UCSD-AML1 (cell line): ENCODE data around the gene TTC39C.

Experiments
- DNase-seq: peaks from one replicate; lab custom pipeline; 2025; ENCODE audit not compliant: unreplicated experiment; lab: John Stamatoyannopoulos, UW

TTC39C gene

GRCh38 chr18:24014062-24014985, at the start of gene TTC39C:
TSS of gene TTC39C (plus strand) at chr18:24014754. CDS start at chr18:24014872, 118 bp downstream.
- DNase-seq = peak; percentile 85

- DNase-seq = no peak
Measured at GRCh38 chr18:23966909-23967308, 47.6 kb upstream of the TTC39C start.

GRCh38 chr18:23967321-23968089, 47.0 kb upstream of the TTC39C start:
- peak; percentile 52 for DNase-seq

GRCh38 chr18:23968638-23969604, 45.6 kb upstream of the TTC39C start:
- DNase-seq = no peak

- DNase-seq = no peak
Measured at GRCh38 chr18:23969664-23970063, 44.9 kb upstream of the TTC39C start.

GRCh38 chr18:23970161-23971096, 44.1 kb upstream of the TTC39C start:
- no peak for DNase-seq

- DNase-seq = no peak
Measured at GRCh38 chr18:23971097-23971440, 43.5 kb upstream of the TTC39C start.

DNA sequence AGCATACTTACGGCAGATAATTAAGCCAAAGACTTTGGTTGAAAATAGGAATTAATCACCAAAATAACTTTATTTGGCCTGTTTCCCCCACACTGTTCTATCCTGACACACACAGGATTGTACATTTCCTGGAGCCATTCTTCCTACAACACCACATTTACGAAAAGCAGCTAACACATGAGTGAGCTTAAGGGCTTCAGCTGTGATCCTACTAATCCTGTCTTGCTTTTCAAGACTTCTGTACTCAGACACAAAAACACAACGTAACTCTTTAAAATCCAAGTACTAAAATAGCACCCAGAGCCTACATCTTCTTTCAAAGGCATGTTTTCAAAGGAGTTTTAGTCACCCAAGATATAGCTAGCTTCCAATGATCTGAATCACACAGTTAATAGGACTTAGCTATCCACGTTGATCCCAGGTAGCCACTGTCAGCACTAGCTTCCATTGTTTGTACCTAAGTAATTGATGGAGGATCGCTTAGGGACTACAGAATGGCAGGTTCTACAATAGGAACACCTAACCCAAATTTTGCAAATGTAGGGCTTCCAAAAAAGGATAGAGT, 42.8 kb upstream of the TTC39C start:
- no peak for DNase-seq

DNA sequence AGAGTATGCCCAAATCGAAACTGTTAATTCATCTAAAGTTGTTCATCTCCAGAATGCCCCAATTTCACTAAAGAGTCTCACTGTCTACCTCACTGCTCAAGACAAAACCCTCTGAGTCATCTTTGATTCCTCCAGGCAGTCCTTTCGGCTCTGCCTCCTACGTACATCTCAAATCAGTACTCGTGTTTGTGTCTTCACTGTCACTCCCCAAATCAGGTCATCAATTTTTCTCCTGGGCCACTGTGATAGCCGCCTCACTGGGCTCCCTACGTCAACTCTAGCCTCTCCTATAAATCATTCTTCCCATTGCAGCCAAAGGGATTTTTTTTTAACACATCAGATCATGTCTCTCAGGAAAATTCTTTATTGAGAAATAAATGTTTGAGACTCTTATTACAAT, 42.1 kb upstream of the TTC39C start:
- DNase-seq = no peak

GRCh38 chr18:23977103-23977502, 37.5 kb upstream of the TTC39C start:
- DNase-seq = no peak

DNA sequence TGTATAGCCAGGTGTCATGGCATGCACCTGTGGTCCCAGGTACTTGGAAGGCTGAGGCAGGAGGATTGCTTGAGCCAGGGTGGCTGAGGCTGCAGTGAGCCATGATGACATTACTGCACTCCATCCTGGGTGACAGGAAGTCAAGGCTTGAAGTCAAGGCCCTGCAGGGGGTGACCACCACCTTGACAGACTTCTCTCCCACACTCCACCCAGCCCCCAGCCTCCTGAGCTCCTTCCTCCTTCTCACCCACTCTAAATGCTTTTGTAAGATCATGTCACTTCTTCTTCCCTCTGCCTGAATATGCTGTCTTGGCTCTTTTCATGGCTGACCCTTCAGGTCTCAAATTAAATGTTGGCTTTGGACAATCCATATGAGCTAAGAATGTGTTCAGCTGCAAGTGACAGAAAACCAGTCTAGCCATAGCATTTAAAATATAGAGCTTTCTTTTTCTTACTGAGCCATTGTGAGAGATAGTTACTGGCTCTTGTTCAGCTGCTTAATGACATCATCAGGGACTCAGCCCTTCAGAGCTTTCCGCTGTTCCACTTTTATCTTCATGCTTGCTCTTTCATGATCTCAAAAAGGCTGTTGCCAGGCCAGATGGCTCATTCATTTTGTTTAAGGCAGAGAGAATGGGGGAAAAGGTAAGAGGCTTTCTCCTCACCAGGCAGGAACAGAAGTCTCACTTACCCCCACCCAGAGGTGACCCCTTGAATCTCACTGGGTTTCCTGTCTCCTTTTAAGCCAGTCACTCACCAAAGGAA, 36.7 kb upstream of the TTC39C start:
- DNase-seq = no peak

DNA sequence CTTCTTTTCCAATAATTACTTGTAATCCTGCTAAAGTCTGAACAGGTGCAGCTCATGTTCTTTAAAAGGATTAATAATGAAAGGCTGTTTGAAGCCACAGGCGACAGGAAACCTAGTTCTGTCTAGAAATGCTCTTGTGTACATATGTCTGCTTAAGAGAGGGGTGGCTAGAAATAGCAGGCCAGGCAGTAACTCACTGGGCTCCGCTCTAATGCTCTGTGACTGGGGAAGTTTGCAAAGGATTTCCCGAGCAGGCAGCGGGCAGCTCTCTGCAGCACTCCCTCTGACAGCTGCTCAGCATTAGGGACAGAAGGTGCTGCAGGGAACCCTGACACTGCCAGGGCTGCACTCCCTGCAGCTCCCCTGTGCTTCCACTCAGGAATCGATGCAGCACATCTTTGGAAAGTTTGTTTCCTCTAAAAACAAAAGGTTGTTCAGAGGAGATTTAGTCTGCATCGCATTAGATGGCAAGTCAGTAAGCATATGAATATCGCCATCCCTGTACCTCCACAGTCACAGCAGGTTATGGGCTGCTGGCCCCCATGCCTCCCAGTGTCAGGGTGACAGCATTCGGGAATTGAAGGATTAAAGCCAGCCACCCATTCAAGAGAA, 33.1 kb upstream of the TTC39C start:
- DNase-seq = no peak

DNA sequence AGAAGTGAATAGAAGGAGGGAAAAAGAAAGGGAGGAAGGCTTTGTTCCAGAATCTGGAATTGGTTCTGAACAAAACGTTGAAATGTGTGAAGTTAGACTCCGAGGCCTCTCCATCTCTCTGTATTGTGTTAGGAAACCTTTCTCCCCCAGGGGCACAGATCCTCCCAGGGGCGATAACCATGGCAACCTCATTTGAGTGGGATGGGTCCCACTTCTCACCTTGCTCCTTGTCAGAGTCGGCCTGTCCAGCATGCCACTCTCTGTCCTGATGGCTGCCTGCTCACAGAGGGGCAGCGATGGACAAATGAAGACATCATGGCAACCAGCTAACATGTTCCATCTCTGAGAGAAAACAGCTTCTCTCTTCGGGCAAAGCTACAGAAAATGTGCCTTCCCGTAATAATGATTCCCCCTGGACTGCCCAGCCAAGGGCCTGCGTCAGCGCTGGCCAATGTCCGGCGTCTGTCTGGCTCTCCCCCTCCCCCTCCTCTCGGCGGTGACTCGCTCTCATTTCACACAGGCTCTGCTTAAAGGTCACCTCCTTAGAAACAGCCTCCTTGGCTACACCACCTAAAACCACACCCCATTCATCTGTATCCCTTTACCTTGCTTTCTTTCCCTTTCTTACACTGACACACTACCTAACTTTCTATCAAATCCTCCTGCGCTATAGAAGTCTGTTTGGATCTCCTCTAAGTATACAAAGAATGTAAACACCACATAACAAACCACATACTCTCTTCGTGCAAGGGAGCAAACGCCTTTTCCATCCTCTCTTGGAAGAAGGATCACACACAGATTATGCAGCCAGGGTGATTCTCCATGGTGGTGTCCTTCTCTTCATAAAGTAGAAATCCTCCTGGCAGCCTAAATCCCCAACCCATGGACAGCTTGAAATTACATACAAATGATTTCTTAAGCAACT, 32.1 kb upstream of the TTC39C start:
- no peak for DNase-seq

DNA sequence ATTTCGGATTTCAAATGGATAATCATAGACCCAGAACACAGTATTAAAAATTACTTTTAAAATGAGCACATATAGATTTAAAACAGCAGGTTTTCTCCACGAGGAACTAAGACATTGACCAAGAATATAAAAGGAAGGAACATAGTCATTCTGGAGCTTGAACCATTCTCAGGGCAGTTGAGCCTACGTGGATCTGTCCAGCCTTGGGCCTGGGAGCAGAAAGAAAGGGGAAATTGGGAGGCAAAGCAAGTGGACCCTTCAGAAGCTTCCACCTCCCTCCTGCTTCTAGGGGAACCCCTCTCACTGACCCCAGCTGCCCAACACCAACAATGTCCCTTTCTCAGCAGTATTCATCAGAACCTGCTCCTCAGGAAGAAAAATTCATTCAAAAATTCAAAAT, 31.4 kb upstream of the TTC39C start:
- no peak for DNase-seq

GRCh38 chr18:23986600-23987359, 27.8 kb upstream of the TTC39C start:
- DNase-seq = no peak
